ENCODE results near the gene RERG.

GRCh38 chr12:15208871-15209656 lies 12.2 kb downstream of the RERG start:
- TF ChIP-seq POLR2A (IDR thresholded peaks at IDR 0.05; ENCODE audit: low read length), result no peak
- no peak for TF ChIP-seq GATA1 (IDR thresholded peaks at IDR 0.05; ENCODE audit: low read depth, low read length)
